GM21717 (cell line): ENCODE results near the gene CLN5.
"Not testable (repeated sequence)": the region's sequence is repeated elsewhere in the genome, so short reads cannot be mapped to it uniquely, and the experiment has no call there.

Experiments used
- ATAC-seq: cut with Tn5 transposase; IDR thresholded peaks from one replicate; pipeline ENCODE4 v1.9.1; 2021; ENCODE audit warnings: mild to moderate bottlenecking, moderate library complexity; ENCODE audit not compliant: unreplicated experiment

Gene CLN5

DNA sequence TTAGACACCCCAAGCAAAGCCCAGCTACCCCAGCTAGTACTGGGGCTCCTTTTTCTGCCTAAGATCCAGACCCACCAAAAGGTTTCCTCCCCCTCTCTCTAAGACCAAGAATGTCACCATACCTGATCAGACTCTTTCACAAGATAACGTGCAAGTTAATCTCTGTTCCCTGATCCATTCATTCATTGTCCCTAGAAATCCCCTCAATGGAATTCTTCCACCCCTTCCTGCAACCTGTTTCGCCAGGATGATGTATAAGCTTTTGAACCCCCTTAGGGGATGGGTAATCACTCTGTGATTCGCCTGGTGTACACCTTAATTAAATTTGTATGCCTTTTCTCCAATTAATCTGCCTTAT lies 17.3 kb upstream of the CLN5 start:
- ATAC-seq, result no peak

DNA sequence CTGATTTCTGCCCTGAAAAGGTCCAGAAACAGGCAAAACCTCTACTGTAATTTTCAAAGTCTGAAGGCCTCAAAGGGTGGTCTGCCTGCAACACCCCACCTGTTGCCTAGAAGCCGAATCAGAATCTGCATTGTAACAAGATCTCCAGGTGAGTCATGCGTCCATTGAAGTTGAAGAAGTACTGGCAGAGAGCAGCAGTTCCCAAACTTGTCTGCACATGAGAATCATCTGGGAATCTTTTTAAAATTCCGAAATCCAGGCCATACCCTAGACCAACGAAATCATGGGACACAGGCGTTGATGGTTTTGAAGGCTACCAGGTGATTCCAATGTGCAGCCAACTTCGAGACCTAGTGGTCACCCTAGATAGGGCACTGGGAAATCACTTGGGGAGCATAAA lies 16.0 kb upstream of the CLN5 start:
- no peak for ATAC-seq

DNA sequence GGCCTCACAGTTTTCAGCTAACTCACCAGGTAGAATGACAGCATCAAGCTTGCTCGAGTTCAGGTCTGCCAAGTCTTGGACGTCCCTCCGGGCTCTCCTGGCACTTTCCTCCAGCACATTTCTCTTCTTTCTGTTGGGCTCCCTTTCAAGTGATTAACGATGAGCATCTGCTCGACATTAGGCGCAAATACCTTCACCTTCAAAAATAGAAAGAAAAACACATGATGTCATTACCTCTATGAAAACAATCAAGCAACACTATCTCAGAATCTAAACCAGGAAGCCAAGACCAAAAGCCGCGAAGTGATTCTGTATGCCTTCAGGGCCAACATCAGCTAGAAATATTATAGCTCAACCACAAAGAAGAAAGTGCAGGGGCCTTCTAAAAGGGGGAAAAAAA lies 15.4 kb upstream of the CLN5 start:
- no peak for ATAC-seq

DNA sequence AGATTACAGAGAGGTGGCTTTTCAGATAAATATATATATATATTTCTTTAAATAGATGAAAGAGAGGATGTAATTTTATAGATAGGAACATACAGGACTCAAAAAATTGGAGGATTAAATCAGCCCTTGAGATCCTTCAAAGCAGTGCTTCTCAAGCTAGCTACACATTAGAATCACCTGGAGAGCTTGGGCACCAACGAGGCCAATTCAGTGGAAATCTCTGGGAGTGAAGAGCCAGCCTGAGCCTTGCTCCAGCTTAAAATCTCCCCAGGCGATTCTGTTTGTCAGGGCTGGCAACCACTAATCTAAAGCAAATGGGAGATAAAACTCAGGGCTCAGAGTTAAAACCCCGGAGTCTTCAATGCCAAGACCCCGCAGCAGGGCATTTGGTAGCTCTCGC lies 15.0 kb upstream of the CLN5 start:
- no peak for ATAC-seq

DNA sequence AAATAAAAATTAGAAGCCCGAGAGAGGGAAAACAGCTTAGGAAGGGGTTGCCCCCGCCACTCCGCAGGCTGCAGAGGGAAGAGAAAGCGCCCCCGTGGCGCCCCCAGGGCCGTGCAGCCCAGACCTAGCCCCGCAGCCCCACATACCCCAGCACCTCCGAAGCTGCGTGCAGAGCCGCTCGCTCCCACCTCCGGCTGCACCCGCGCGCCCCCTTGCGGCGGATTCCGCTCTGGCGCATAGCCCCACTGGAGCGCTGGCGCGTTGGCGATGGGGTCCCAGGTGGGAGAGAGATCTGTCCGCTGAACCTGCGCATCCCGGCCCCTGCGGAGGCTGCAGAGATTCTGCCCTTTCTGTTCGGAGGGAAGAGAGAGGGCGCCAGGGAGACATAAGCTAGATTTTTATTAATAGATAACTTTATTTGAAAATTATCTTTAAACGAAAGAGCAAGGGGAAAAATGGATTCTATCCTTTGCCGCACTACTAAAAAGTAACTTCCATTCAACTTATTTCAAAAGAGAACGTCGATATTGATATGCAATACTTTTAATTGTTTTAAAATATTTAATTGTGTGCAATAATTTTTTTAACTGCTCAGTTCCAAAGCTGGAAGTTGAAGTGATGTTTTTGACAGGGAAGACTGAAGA lies 11.7 kb upstream of the CLN5 start:
- ATAC-seq, result peak; percentile 100

DNA sequence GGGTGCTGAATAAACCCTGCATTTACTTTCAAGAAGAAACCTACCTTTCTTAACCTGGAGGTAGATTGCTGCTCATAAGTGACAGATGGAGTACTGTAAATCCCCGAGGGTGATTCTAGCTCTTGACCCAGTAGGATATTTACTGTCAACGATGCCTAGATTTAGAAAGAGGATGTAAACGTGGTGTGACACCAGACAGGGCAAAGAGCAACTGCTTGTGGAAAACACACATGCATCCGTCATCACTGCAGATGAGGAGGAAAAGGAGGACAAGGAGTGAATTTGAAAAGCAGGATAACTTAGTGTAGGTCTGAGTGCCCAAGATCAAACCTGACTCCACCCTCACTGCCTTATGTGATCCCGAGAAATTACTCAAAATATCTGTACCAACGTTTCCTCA lies 9.8 kb upstream of the CLN5 start:
- ATAC-seq, result no peak

DNA sequence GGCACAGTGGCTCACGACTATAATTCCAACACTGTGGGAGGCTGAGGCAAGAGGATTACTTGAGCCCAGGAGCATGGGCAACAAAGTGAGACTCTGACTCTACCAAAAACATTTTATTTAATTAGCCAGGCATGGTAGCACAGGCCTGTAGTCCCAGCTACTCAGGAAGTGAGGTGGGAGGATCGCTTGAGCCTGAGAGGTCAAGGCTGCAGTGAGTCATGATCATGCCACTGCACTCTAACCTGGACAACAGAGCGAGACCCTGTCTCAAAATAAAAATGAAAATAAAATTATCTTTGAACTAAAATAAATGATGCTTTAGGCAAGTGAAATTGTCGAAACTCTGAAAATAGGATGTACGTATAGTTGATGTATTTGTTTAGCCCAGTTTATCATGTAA lies 8.2 kb upstream of the CLN5 start:
- ATAC-seq, result no peak

DNA sequence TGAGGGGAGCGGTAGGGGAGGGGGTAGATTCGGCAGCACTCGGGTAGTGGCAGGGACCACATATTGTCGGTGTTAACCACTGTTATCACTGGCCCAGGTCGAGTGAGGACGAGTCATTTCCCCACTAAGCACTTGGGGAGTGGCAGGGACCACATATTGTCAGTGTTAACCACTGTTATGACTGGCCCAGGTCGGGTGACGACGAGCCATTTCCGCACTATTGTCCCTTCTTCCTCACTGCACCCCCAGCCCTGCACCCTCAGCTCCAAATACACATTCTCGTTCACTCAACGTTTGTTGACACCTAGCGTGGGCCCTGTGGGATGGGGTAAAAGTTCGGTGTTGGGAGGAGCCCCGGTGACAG lies 467 bp upstream of the CLN5 start:
- peak; percentile 53 for ATAC-seq

DNA sequence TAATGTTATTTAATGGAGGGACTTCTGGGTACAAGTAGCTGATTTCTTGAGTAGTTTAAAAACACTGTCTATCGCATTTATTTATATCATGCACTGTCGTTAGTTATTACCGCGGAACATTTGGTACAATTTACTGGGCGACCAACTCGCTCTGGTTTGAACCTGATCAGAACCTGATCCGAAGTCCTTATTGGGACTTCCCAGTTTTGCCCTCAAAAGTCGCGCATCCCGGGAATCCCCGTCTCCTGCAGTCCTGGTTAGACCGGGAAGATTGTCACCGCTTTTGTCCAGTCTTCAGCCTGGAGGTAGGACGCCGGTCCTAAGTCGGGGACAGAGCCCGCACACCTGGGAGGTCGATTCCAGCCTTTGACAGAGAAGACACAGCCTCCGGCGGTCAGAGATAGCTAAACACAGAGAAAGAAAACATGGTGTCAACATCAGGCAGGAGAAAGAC lies 694 bp downstream of the CLN5 start:
- ATAC-seq, result no peak

DNA sequence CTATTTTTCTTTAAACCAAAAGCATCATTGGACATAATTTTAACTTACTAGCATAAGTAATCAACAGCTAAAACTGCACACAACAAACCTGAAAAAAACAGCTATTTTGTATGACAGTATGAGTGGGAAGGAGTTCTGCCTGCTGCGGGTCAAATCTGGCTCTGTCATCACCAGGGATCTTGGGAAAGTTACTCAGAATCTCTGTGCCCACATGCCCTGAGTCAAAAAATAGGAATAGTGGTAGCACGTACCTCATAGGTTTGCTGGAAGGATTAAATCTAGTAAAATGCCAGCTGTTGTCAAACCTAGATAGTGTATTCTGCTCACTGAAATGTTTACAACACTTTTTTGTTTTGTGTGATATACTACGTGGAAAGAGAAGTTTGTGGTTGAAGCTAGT lies 1.1 kb downstream of the CLN5 start:
- no peak for ATAC-seq

DNA sequence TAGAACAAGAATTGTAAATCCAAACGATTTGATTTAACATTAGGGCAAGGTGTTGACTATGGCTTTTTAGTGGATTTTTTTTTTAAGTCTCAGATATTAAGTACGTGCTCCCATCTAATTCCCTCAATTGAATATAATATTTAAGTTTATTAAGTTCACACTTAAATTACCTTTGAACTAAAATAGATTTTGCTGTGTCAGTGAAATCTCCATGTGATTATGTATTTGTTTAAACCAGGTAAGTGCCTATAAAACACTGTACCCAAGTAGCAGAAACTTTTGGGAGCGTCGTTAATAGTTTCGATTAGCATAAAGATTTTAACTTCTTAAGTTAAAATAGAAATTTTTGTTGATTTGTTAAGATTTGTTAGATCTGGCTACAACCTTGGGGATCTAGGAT lies 1.6 kb downstream of the CLN5 start:
- no peak for ATAC-seq

DNA sequence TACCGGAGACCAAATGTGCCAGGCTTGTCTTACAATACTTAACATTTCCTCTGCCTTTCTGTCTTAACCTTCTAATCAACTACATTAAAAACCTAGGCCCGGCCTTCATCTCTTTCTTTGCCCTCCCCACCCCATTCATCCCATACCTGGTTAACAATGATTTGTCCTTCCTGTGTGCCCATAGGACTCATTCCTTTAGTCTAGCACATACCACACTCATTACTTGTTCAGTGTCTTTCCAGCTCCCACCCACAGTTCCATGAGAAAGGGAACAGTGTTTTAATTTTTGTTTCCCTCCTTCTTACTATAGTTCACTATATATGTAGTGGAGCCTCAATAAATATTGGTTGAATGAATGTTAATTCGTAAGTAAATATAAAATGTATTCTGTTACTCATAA lies 2.4 kb downstream of the CLN5 start:
- ATAC-seq, result no peak

DNA sequence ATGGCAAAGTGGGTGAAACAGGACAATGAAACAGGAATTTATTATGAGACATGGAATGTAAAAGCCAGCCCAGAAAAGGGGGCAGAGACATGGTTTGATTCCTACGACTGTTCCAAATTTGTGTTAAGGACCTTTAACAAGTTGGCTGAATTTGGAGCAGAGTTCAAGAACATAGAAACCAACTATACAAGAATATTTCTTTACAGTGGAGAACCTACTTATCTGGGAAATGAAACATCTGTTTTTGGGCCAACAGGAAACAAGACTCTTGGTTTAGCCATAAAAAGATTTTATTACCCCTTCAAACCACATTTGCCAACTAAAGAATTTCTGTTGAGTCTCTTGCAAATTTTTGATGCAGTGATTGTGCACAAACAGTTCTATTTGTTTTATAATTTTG lies 8.6 kb downstream of the CLN5 start:
- no peak for ATAC-seq

DNA sequence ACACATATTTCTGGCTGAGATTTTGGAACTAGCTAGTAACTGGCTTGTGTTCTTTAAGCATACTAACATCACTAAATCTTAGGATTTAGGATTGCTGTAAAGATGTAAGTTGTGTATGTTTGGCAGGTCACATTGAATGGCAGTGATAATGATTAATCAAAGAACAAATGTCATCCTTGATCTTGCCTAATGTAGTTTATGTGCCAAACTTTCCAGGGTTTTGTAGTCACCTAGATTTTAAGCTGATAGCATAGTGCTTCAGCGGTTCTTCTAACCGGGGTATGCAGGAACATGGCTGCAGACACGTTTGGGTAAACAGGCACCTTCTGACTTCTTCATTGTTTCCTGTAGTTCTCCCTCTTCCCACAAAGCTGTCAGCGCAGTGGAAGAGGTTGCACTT lies 9.7 kb downstream of the CLN5 start:
- ATAC-seq, result no peak

DNA sequence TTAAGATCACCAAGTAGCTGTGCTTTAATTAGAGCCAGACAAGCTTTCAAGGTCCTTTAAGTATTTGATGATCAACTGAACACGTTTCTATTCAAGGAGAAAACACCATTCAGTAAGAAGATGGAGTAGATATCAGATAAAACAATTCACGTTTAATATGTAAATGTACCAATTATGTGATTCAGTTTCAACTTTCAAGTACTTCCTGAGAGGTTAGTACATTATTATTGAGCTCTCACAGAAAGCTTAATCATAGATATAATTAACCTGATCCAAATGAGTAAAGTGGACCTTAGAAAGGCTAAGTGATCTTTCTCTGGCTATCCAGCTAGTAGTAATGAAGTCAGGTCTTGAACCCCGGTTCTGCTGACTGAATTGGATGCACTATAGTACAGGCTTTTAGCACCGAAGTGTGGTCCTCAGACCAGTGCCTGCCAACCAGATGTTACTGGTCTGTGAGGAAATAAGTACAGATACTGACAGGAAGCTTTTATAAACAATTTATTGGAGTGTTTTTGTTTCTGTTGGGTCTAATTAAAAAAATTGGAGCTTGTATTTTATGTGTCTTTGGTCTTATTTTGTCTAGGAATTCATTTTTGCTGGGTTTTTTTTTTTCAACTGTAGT lies 10.2 kb downstream of the CLN5 start:
- no peak for ATAC-seq

DNA sequence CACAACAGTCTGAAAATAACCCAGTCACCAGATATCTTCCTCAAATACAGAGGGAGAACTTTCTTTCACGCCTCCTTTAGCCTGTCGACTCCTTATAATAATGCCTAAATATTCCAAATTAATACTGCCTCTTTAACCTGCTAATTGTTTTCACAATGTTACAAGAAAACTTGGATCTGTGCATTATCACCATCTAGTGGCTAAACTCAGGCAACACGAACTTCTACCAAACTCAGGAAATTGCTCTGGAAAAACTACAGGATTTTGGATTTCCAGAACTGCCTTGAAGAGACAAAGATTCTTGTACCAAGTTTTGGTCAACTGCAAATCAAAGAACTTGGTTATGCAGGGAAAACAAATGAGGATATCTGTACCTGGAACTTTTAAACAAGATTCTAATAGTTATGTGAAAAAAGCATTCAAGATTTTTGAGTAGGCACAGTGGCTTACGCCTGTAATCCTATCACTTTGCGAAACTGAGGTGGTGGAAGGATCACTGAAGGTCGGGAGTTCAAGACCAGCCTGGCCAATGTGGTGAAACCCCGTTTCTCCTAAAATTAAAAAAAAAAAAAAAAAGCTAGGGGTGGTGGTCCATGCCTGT lies 10.8 kb downstream of the CLN5 start:
- ATAC-seq, result no peak

DNA sequence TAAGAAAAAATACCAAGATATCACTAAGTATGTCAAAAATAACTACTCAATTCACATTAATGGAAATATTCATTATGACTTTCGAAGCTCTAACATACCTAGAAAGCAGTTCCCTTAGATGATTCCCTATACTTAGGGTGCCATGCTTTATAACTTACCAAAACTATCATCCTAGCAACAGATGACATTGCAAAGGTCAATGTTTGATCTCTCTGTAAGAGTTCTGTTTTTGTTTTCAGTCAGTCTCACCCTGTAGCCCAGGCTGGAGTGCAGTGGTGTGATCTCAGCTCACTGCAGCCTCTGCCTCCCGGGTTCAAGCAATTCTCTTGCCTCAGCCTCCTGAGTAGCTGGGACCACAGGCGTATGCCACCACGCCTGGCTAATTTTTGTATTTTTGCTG lies 16.5 kb downstream of the CLN5 start:
- ATAC-seq, result not testable (repeated sequence)

DNA sequence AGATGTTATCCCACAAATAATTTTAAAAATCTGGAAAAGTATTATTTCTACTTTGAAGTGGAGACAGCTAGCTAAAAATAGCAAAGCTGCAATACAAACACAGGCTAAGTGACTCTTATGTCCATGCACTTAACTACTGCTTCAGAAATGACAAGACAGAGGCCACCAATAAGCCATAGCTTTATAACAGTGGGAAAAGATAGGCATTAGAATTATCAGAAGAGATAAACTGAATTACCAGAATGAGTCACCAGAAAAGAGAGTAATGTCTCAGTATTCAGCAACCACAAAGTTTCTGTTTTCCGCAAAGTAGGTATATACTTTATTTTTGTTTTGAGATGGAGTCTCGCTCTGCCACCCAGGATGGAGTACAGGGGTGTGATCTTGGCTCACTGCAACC lies 17.1 kb downstream of the CLN5 start:
- ATAC-seq, result no peak

DNA sequence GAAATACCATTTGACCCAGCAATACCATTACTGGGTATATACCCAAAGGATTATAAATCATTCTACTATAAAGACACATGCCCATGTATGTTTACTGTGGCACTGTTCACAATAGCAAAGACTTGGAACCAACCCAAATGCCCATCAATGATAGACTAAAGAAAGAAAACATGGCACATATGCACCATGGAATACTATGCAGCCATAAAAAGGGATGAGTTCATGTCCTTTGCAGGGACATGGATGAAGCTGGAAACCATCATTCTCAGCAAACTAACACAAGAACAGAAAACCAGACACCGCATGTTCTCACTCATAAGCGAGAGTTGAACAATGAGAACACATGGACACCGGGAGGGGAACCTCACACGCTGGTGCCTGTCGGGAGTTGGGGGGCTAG lies 17.8 kb downstream of the CLN5 start:
- not testable (repeated sequence) for ATAC-seq

DNA sequence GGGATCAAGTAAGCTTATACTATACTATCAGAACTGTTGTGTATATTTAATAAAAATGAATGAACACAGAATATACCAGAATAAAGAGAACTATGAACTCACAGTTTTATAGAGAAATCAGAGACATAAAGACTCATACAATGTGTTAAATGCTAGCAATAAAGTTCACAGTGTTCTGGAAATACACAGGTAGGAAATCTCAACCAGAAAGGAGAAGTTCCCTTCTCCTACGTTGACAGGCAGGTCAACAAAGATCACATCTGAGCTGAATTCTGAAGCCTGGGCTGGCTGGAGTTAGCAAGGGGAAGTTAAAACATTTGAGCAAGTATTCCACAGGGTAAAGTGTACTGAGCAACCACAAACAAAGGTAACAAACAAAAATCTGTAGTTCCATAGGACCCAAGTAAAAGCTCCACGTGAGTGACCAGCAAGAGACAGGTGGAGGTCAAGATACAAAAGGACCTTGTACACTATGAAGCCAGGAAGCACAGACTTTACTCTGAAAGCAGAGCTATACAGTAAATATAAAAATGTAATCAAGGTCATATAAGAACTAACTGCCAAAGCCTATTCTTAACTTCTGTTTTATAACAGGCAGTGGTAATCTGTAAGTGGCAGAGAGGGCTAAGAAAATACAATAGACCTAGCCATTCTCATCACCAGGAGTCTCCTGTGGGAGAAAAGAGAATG lies 22.1 kb downstream of the CLN5 start:
- no peak for ATAC-seq

DNA sequence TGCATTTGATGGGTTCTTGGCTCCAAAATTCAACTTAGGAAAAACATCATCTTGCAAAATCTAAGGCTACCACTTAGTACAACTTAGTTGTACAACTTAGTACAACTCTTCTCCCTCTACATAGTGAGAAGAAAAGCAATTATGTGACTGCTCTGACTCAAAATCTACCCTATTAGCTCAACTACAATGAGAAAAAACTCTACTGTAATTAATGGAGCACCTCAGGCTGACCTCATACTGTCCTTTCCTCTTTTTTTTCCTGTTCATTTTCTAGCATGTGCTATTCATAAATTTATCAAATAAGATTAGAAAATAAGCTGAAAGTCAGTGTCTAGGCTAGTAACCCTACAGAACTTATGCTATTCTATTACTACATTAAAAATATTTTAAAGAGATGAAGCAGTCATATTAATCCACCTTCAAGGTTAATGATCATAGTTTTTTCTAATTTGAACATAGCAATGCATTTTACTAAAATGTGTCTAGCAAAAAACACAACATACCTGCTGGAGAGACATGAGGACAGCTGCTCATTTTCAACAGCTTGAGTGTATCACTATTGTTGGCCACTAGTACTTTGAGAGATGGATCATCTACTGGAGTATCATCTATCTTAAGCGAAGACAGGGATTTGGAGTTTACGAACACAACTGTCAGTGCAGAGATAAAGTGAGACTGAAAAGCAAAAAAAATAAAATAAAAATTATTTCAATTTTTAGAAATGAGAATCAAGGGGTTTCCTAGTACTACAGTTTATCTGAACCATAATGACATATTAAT lies 23.2 kb downstream of the CLN5 start:
- no peak for ATAC-seq
